SHP77 treated with DMSO at 0.1 percent for 48 hours (cell line): ENCODE results near the gene FADS1.

Experiments used
- DNase-seq: peaks from one replicate; lab custom pipeline; 2025; lab: John Stamatoyannopoulos, UW

The FADS1 gene

DNA sequence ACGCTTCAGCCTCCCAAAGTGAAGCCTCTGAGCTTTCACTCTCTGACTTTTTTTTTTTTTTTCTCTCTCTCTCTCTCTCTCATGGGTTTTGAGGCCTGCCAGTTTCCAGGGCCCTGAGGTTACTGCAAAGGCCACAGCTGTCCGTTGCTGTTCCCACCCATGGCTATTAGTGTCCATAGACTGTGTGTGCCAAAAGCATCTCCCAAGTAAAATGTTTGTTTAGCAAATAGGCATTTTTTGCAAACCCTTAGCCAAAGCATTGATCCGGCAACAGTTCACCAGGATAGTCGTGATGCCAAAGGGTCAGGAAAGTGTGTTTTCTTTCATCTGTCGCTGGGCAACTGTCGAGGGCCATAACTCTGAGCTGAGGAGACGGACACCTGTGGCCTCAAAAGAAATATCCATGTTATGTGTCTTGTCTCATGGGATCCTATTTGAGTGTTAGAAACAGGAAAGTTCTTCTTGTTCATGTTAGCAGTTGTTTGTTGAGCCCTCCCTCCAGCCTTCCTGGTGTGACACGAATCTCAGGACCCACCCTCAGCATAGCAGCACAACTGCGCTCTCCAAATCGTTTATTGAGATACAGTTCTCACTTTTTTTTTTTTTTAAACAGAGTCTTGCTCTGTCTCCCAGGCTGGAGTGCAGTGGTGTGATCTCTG is 29.7 kb upstream of the FADS1 start:
- no peak for DNase-seq

DNA sequence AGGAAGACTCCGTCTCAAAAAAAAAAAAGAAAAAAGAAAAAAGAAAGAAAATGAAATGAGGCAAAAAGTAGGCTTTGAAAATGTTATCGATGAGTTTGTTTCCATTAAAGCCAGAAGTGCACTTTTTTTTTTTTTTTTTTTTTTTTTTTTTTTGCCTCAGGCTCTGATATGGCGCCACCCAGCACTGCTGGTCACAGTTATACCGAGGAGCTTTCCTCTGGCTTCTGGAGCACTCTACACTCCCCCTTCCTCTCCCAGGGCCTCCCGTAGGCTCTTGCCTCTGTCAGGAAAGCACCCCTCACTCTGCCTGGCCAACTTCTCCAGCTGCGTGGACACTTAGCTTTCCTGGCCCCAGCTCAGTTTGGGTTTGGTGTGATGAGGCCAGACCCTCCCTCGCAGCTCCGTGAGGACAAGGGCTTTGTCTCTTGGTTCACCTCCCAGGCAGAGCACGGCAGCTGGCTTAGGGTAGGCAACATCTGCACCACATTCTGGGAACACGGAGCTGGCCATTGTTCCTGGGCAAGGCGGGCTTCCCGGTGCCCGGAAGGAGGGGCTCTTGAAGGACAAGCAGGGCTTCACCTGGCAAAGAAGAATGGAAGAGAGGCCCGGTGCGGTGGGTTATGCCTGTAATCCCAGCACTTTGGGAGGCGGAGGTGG is 28.2 kb upstream of the FADS1 start:
- DNase-seq: no peak

DNA sequence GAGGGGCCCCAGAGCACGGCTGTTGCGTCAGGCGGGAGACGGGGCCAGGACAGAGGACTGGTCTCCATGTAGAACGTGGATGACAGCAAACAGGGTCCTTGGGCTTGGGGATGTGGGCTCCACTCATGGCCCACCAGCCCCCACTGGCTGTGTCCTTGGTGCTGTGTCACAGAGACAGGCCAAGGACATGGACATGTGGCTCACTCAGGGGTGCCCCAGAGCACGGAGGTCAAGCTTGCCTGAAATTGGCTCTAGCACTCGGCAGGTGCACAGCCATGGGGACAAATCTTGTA is 25.7 kb upstream of the FADS1 start:
- no peak for DNase-seq

DNA sequence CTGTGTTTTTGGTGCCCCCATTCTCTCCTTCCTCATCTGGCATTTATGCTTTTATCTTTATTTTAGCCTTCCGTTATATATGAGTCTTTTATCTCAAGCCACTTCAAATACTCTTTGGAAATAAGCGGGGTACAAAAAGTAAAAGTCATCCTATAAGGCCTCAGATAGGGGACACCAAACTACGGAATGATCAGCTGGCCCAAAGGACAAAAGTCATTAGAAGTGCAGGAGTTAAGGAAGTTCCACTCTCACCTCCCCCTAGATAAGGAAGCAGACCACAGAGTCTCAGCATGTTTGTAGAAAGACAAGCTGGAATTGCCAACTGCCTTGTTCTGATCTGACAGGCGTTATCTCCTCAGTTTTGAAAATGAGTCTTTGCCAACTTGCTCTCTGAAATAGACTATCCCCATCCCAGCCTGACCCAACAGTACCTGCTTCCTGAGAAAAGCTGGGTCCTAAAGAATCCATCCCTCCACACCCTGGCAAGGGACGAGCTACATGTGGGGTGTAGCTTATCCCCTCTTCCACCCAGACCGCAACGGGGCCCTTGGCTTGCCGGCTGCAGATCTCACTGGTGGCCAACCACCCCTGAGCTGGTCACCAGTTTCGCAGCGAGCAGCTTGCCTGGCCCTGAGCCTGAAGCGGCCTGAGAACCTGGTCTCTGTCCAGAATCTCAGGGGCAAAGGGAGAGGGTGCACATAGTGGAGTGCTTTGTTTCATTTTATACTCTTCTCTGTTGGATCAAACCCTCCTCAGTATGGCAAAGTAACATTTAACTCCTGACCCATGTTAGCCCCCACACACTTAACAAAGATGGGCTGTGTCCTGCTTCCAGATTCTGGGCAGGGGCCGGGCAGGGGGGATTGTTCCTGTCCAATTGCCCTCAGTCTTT is 25.1 kb upstream of the FADS1 start:
- no peak for DNase-seq

DNA sequence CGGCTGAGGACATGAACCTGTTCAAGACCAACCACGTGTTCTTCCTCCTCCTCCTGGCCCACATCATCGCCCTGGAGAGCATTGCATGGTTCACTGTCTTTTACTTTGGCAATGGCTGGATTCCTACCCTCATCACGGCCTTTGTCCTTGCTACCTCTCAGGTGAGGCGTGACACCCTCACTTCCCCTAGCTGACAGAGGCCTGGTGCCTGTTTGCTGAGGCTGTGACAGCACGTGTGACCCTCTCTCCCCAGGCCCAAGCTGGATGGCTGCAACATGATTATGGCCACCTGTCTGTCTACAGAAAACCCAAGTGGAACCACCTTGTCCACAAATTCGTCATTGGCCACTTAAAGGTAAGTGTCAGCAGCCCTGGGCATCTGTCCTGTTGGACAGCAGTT is 23.6 kb upstream of the FADS1 start:
- no peak for DNase-seq

DNA sequence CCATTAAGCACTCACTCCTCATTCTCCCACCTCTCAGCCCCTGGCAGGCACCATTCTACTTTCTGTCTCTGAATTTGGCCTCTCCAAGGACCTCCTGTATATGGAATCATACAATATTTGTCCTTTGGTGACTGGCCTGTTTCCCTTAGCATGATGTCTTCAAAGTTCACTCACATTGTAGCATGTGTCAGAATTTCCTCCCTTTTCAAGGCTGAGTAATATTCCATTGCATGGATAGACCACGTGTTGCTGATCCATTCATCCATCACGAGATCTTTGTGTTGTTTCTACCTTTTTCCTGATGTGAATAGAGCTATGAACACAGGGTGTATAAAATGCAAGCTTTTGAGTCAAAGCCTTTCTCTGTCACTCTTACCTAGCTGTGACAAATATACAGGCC is 22.9 kb upstream of the FADS1 start:
- no peak for DNase-seq

DNA sequence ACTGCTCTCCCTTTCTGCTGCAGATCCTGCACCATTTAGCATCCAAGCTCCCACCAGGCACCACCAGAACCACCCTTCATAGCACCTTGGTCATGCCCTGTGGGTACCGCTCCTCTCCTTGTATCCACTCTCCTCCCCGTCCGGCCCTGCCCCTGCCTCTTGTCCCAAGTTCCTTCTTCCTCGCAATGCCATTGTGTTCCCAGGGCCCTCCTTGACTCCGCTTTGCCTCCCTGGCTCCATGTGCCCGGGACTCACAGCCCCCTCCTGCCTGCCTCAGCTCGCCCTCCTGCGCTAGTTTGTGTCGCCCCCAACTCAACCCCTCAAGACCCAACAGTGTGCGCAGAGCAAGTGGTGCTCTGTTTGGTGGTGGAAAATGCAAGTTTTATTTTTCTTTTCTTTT is 22.1 kb upstream of the FADS1 start:
- DNase-seq: no peak

DNA sequence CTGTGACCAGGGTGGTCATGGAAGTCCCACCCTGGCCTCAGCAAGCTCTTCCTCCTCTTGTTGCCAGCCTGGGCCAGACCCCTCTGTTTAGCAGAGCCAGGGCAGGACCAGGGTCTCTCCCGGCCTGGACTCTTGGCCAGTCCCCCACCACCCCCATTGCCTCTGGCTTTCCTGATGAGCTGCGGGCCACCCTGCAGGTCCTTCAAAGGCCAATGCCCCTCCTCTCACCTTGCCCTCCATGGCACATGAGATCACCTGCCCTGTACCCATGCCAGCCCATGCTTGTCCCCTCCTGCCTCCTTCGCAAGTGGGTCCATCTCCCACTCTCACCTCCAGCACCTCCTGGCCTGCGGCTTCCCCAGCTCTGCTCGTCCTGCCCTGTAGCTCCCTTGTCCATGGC is 21.7 kb upstream of the FADS1 start:
- no peak for DNase-seq

DNA sequence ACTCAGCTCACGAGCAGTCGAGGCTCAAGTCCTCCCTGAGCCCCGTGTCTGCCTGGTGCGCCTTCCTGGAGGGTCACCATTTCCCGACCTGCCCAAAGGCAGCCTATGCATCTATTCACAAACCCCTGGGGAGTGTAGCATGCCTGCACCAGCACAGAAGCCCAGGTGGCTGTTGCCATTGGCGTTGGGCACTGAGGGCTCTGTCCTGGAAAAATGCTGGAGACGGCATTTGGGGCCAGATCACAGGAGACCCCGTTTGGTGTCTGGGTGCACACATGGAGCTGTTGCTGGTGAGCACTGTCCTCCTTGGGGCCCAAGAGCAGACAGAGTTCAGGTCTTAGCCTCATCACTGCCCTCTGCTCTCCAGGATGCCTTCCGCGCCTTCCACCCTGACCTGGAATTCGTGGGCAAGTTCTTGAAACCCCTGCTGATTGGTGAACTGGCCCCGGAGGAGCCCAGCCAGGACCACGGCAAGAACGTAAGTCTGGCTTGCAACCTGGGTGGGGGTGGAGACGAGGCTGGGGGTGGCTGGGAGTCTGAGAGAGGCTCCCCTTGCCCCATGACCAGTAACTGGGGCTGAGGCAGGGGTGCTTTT is 20.7 kb upstream of the FADS1 start:
- DNase-seq: no peak

DNA sequence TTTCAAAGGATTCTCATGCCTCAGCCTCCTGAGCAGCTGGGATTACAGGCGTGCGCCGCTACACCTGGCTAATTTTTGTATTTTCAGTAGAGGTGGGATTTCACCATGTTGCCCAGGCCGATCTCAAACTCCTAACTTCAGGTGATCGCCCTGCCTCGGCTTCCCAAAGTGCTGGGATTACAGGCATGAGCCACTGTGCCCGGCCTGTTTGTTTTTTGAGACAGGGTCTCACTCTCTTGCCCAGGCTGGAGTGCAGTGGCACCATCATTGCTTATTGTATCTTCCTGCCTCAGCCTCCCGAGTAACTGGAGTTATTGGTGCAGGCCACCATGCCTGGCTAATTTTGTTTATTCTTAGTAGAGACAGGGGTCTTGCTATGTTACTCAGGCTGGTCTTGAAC is 19.4 kb upstream of the FADS1 start:
- DNase-seq: no peak

DNA sequence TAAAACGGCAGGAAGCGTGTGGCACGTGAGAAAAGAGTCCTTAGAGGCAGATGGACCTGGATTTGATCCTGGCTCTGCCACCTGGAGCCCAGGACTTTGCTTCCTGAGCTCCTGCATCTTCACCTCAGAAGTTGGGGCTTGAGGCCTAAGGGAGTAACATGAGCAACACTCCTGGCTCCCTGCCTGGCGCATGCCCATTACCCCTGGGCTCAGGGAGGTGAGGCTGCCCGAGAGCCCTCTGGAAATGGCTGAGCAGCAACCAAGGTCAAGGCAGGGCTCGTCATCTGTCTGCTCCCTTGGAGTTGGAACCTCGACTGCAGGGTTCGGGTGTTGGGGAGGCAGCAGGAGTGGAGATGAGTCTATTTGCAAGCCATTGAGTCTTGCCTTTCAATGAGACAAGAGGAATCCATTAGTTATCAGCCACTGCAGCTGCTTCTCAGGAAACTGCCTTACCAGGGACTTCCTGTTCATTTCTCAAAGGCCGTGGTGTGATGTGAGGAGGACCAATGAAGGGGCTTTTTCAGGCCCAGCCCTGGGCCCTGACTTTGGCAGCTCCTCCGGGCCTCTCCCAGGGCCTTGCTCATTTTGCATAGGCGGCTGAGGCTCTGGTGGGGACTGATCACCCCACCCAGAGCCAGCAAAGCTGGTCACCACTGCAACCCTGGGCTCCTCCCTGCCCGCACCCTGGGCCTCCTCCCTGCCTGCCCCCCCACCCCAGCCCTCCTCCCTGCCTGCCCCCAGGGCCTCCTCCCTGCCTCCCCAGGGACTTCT is 17.7 kb upstream of the FADS1 start:
- no peak for DNase-seq

DNA sequence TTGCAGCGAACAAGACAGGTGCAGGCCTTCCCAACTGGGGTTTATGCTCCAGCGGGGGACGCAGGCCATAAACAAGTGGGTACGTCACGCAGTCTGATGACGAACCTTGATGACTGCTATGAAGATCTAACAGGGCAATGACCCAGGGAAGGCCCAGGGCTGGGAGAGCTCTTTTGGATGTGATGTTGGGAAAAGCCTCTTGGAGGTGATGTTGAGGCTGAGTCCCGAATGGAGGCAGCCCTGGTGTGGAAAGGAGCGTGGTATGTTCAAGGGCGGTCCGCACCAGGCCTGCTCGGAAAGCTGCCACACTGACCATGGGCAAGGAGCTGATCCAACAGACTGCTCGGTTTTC is 17.1 kb upstream of the FADS1 start:
- DNase-seq: no peak

DNA sequence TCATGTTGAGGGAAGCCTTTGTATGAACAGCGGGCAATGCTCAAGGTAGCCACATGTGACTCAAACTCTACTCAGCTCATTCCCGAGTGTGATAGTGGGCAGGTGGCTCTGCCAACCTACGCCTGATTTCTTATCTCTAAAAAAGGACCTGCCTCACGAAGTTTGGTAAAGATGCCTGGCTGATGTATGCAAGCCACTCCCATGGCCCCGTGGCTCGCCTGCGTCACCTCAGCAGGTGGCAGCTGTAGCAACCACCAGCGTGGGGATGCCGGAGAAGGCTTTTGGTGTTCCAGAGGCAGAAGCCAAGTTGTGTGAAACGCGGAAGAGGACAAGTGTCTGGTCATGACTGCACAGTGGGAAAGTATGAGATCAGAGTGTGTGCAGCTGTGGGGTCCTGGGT is 16.7 kb upstream of the FADS1 start:
- no peak for DNase-seq

DNA sequence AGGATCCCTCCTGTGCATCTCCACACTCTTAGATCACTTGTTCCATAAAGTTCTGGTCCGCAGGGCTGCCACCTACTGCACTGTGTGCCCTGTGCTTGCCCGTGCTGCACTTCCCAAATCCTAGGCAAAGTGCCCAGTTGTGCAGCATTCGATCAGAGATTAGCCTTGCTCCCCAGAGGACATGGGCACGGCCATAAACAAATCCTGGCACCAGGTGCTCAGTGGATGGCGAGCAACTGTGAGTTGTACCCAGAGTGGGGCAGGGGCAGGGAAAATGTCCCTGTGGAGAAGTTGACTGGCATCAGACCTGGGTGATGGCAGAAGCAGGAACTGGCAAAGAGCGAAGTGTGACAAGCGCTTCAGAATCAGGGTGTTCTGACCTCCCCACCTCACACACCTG is 16.0 kb upstream of the FADS1 start:
- DNase-seq: no peak

DNA sequence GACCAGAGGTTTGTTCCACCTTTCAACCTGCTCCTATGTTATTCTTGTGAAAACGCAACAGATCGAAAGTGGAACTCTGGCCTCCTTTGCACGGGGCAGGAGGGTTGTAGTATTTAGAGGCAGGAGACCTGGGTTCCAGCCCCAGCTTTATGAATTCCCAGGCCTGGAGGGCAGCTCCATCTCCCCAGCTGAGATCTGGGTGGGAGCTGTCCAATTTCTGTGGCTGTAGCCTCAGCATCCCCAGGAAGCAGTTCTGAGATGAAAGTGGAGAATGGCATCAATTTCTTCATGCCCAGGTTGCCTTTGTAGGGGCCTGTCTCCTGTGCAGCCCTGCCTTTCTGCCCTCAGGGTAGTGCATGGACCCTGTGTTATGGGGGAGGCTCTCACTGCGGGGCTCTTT is 15.4 kb upstream of the FADS1 start:
- no peak for DNase-seq

DNA sequence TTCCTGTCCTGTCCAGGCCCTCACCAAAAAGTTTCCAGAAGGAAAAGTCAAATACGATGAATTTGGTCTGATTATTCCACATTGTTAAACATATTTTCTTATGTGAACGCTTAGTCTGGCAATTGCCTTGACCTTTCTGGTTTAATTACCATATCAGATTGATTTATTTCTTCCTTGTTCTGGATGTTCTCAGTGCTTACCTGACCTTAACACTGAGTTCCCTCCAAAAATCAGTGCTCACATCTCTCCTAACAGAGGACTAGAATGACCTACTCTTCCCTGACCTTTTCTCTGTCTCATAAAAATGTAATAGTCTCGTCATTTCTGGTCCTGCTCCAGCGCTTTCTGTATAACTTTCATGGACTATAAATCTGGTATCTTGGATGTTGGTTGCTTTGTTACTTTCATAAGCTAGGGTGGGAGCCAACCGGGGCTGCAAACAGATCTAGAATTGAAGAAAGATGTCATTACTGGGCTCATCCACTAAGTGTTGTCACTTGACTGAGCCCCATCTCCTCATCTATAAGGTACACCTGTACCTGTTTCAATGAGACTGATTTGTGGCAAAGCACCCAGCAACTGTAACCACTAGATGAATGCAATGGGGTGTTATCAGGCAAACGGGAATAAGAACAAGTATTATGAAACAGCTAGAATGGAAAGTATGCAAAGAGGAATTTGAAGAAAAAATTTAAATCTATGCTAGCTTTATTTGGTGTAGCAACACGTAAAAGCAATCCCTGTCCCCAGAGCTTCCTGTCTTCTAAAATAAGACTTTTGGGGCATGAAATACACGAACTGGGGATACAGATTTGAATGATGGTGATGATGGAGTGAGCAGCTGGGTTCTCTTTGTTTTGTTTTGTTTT is 13.7 kb upstream of the FADS1 start:
- no peak for DNase-seq

DNA sequence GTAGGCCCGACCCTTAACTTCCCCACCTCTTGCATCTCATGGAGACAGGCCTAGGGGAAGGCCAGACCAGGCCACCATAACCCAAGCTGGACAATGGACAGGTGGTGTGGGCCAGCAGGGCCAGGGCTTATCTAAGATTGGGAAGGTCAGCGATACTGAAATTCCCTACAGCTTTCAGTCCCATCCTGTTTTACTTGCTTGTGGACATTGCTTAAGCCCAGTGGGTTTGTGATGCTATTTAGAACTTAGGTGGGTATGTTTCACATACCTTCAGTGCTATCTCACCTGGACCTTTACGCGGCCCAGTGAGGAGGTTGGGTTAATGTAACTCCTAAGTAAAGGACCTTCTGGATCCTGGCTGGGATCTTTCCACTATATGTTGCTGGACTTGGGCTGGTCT is 13.0 kb upstream of the FADS1 start:
- DNase-seq: no peak

DNA sequence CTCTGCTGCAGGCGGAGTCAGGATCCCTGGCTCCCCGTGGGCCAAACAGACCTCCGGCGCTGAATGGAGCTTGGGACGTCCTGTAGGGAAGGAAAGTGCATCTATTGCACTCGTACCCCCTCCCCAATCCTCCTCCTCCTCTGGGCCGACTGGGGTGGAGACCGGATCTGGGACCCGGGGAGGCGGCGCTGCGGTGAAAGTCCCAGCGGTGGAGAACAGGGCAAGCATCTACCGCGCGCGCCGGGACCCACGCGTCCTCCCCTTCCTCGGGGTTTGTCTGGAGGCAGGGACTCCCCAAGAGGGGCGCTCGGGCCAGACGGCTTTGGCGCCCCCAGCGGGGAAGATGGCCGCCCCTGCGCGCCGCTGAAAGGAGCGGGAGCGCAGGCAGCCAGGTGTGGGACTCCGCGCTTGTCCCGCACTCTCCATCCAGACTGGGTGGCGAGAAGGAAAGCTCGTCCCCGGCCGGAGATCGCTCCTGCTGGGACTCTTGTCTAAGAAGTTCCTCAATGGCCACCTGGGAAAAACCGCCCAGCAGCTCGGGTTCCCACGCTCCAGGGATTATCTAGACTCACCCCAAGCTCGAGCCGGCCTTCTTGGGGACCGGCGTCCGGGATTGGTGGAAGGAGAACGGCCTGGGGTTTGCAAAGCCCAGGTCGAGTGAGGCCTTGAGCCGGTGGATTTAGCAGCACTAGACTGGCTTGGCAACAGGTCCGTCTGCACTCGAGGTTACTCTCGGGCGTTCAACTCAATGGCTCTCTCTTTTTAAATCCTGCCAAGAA is 12.0 kb upstream of the FADS1 start:
- no peak for DNase-seq

DNA sequence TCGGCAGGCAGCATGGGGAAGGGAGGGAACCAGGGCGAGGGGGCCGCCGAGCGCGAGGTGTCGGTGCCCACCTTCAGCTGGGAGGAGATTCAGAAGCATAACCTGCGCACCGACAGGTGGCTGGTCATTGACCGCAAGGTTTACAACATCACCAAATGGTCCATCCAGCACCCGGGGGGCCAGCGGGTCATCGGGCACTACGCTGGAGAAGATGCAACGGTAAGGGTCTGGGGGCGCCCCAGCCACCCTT is 11.5 kb upstream of the FADS1 start:
- DNase-seq: no peak

DNA sequence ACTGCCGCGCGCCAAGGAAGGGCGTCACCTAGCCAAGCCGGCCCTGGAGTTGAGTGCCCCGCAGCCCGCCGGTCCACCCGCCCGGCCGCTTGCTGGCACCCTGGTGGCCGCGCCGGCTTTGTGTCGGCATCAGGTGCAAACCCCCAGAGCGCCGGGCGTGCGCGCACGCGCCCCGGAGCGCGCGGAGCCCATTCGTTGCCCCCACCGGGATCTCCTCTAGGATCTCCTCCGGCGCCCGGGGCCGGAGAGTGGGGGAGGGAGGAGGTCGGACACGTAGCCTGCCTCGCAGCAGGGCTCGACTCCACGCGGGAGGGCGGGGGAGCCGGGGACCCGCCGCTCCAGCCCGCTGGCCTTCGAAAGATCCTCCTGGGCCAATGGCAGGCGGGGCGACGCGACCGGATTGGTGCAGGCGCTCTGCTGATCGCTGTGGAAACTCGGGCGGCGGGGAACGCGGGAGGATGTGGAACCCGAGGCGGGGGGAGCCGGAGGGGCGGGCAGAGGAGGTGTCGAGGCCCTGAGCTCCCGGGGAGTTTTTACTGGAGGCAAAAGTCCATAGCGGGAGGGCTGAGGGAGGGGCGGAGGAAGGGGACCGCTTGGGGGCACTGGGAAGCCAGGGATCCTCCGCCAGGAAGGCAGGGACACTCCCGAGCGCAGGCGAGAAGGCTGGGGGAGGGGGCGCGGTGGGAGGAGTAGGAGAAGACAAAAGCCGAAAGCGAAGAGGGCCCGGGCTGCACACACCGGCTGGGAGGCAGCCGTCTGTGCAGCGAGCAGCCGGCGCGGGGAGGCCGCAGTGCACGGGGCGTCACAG is 11.0 kb upstream of the FADS1 start, which contains the start of gene FADS2:
TSS of gene FADS2 (plus strand) at position 730 of the 808 bp plus-strand sequence. CDS start 91 bp downstream, outside the sequence.
- DNase-seq: peak; percentile 86
